ENCODE measurements around the gene AUH. TPM values are rescaled to one million over a fixed set of nuclear protein-coding genes. Genes with fewer than 3 reads are reported as not detected.

AUH gene
- total and polyA plus RNA-seq, 2 donors (not counting 1 experiment from before 2014, with no cell fraction given) = 5.2 to 29.1 TPM

GRCh38 chr9:91315191-91315590 is 46.5 kb downstream of the AUH start:
- no peaks in the 10 kb centered on the region for H3K4me1 ChIP-seq (ENCODE audit: control insufficient read depth in 2 of 2, insufficient read depth in 2 of 2, low read length in 2 of 2)
- no peak overlapping the region for H3K4me3 Mint-ChIP-seq
- DNase-seq = no peak
- H3K4me3 ChIP-seq (ENCODE audit: control extremely low read depth in 1 of 5, extremely low read depth in 1 of 5, insufficient read depth in 1 of 5, low read depth in 2 of 5, low read length in 4 of 5) = no peak overlapping the region
- H4K20me1 ChIP-seq (ENCODE audit: control insufficient read depth, insufficient read depth, low read length, poor library complexity, severe bottlenecking) = peaks cover 7% of the 10 kb centered on the region
- ChIA-PET POLR2A (no interaction called here), CTCF (no interaction called here)
- intact Hi-C loops (cut with micrococcal nuclease) = no loop called here
- 95% methylated on average over 5 of the region's 5 CpGs for WGBS (ENCODE audit: insufficient coverage)
- no peak for ATAC-seq (ENCODE audit: low read depth)
- H3K27me3 ChIP-seq (replicated peaks in 1 of 4; ENCODE audit: control extremely low read depth in 1 of 4, control insufficient read depth in 3 of 4, insufficient read depth in 4 of 4, low read length in 3 of 4) = no peaks in the 10 kb centered on the region
- H3K27ac ChIP-seq (ENCODE audit: low read length in 2 of 2) = no peak overlapping the region
- TF ChIP-seq EZH2 (IDR thresholded peaks at IDR 0.05; ENCODE audit: borderline replicate concordance, insufficient read depth, low read depth, low read length, poor library complexity, severe bottlenecking) = no peak
- TF ChIP-seq CTCF (IDR thresholded peaks at IDR 0.05) = no peak
- H3K27me3 Mint-ChIP-seq = no peaks in the 10 kb centered on the region
- no peaks in the 10 kb centered on the region for H3K79me2 ChIP-seq (ENCODE audit: control insufficient read depth, insufficient read depth, low read length)
- H3K36me3 ChIP-seq (replicated peaks in 1 of 2; ENCODE audit: control extremely low read depth in 1 of 2, control insufficient read depth in 1 of 2, extremely low read depth in 1 of 2, insufficient read depth in 2 of 2, low read length in 1 of 2) = peaks cover 0 to 7% of the 10 kb centered on the region in 2 experiments
- no peak overlapping the region for H2AFZ ChIP-seq (ENCODE audit: insufficient read depth, low read depth, low read length, poor library complexity, severe bottlenecking)
- H3K4me1 Mint-ChIP-seq = peaks cover under 1% of the 10 kb centered on the region
- H3K27ac Mint-ChIP-seq = no peak overlapping the region
- H3K4me2 ChIP-seq (replicated peaks; ENCODE audit: low read depth, low read length, poor library complexity, severe bottlenecking) = no peak overlapping the region
- H3K9ac ChIP-seq (ENCODE audit: low read length) = no peak overlapping the region
- no peaks in the 10 kb centered on the region for H3K9me3 Mint-ChIP-seq (ENCODE audit: insufficient read depth)
- H3K9me3 ChIP-seq (ENCODE audit: control extremely low read depth in 1 of 3, control insufficient read depth in 2 of 3, insufficient read depth in 1 of 3, low read length in 2 of 3) = no peaks in the 10 kb centered on the region

- DNase-seq = no peak
- 100% methylated on average over 1 of the region's 4 CpGs for WGBS (ENCODE audit: insufficient coverage)
- ChIA-PET POLR2A (no interaction called here), CTCF (no interaction called here)
- Histone ChIP-seq H3K27me3 (replicated peaks in 1 of 4; ENCODE audit: control extremely low read depth in 1 of 4, control insufficient read depth in 3 of 4, insufficient read depth in 4 of 4, low read length in 3 of 4) (no peaks in the 10 kb centered on the region), H3K9me3 (ENCODE audit: control extremely low read depth in 1 of 3, control insufficient read depth in 2 of 3, insufficient read depth in 1 of 3, low read length in 2 of 3) (no peaks in the 10 kb centered on the region), H3K4me2 (replicated peaks; ENCODE audit: low read depth, low read length, poor library complexity, severe bottlenecking) (no peak overlapping the region), H3K36me3 (replicated peaks in 1 of 2; ENCODE audit: control extremely low read depth in 1 of 2, control insufficient read depth in 1 of 2, extremely low read depth in 1 of 2, insufficient read depth in 2 of 2, low read length in 1 of 2) (peaks cover 0 to 7% of the 10 kb centered on the region in 2 experiments), H2AFZ (ENCODE audit: insufficient read depth, low read depth, low read length, poor library complexity, severe bottlenecking) (no peak overlapping the region), H3K4me3 (ENCODE audit: control extremely low read depth in 1 of 5, extremely low read depth in 1 of 5, insufficient read depth in 1 of 5, low read depth in 2 of 5, low read length in 4 of 5) (no peak overlapping the region), H3K9ac (ENCODE audit: low read length) (no peak overlapping the region), H3K27ac (ENCODE audit: low read length in 2 of 2) (no peak overlapping the region), H4K20me1 (ENCODE audit: control insufficient read depth, insufficient read depth, low read length, poor library complexity, severe bottlenecking) (no peaks in the 10 kb centered on the region), H3K79me2 (ENCODE audit: control insufficient read depth, insufficient read depth, low read length) (no peaks in the 10 kb centered on the region), H3K4me1 (ENCODE audit: control insufficient read depth in 2 of 2, insufficient read depth in 2 of 2, low read length in 2 of 2) (no peaks in the 10 kb centered on the region)
- Mint-ChIP-seq H3K27me3 (no peaks in the 10 kb centered on the region), H3K4me1 (no peaks in the 10 kb centered on the region), H3K27ac (no peak overlapping the region), H3K4me3 (no peak overlapping the region), H3K9me3 (ENCODE audit: insufficient read depth) (no peaks in the 10 kb centered on the region)
- no peak for TF ChIP-seq CTCF (IDR thresholded peaks at IDR 0.05)
- TF ChIP-seq EZH2 (IDR thresholded peaks at IDR 0.05; ENCODE audit: borderline replicate concordance, insufficient read depth, low read depth, low read length, poor library complexity, severe bottlenecking) = no peak
- ATAC-seq (ENCODE audit: low read depth) = no peak
- intact Hi-C loops (cut with micrococcal nuclease) = no loop called here
These were observed 48.9 kb downstream of the AUH start for GRCh38 chr9:91312717-91313325.

All from B cell (primary cell).